Measurements from ENCODE around the gene DCP1B.
A peak's percentile ranks its signal among the peaks of the same experiment; 100 is the strongest.

DCP1B gene

DNA sequence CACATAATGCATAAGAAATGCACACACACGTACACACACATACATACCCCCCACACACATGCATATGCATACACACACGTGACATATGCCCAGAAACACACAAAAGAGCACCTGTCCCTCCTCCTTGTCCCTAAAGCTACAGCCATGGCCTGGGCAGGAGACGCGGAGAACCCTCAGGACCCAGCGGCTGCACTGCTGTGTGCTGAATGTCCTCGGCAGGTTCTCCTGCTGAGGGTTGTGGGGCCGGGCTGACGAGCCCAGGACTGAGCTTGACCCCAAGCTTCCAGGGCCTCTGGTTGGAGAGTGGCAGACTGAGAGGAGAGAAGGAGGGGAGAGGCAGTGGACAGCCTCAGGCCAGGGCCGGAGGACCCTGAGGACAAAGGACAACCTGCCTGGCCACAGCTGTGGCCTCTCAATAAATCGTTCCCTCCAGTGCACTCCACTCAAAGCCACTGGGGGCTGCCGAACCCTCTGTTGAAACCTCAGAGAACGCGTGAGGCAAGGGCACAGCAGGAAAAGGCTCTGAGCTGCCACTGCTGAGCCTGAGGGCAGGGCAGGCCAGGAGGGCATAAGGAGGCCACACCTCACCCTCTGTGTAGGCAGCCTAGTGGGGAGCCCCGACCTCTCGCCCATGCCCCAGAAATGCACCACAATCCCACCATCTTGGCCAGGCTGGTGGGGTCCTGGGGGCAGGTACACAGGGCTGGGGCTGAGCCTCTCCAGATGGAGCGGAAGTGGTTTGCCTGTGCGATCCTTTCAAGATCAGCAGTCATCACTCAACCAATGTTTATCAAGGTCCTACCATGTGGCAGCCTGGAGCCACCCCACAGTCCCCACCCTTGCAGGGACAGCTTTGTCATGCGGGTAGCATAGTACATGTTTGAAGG, 88.9 kb downstream of the DCP1B start:
- TF ChIP-seq, protein P1, sequence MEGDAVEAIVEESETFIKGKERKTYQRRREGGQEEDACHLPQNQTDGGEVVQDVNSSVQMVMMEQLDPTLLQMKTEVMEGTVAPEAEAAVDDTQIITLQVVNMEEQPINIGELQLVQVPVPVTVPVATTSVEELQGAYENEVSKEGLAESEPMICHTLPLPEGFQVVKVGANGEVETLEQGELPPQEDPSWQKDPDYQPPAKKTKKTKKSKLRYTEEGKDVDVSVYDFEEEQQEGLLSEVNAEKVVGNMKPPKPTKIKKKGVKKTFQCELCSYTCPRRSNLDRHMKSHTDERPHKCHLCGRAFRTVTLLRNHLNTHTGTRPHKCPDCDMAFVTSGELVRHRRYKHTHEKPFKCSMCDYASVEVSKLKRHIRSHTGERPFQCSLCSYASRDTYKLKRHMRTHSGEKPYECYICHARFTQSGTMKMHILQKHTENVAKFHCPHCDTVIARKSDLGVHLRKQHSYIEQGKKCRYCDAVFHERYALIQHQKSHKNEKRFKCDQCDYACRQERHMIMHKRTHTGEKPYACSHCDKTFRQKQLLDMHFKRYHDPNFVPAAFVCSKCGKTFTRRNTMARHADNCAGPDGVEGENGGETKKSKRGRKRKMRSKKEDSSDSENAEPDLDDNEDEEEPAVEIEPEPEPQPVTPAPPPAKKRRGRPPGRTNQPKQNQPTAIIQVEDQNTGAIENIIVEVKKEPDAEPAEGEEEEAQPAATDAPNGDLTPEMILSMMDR (IDR thresholded peaks at IDR 0.05; ENCODE audit: borderline replicate concordance, control extremely low read depth, extremely low read depth, insufficient read depth, missing control alignments) = no peak
- DNase-seq (ENCODE audit: low spot score) = peak; percentile 22
- in situ Hi-C loops (cut with MboI; ENCODE audit: low sequenced_read_pairs, unreplicated experiment) = no loop called here

DNA sequence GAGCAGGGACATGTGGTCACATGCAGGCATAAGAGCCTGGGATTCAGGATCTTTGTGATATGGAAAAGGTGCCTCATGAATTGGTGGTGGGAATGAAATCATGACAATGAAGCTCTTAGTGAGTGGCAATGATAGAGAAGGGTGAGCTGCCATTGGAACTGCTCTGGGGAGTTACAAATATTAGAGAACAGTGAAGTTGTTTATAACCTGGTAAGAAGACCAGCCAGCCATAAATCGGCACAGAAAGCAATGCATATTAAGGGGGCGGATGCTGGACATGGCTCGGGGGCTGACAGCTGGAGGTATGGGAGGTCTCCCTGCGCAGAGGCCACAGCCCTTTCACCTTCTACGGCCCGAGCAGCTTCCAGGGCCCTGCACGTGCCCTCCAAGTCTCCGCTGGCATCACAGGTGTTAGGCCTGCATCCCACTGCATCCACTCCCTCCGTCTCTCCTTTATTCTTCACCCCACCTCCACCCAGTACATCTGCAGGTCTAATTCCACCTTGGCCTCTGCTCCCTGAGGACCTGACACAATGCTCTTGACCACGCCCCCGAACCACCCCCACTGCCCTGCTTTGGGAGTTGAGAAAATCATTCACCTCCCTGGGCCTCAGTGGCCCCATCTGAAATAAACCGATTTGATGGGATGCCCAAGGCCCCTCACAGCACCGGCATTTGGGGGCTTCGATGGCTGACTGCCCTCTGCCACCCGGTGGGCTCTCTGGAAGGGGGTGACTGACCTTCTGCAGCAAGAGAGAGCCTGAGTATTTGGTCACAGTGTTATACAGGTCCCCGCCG, 89.9 kb downstream of the DCP1B start:
- in situ Hi-C loops (cut with MboI; ENCODE audit: low sequenced_read_pairs, unreplicated experiment) = no loop called here
- TF ChIP-seq, protein P1 (IDR thresholded peaks at IDR 0.05; ENCODE audit: borderline replicate concordance, control extremely low read depth, extremely low read depth, insufficient read depth, missing control alignments) = no peak
- DNase-seq (ENCODE audit: low spot score) = peak; percentile 23

DNA sequence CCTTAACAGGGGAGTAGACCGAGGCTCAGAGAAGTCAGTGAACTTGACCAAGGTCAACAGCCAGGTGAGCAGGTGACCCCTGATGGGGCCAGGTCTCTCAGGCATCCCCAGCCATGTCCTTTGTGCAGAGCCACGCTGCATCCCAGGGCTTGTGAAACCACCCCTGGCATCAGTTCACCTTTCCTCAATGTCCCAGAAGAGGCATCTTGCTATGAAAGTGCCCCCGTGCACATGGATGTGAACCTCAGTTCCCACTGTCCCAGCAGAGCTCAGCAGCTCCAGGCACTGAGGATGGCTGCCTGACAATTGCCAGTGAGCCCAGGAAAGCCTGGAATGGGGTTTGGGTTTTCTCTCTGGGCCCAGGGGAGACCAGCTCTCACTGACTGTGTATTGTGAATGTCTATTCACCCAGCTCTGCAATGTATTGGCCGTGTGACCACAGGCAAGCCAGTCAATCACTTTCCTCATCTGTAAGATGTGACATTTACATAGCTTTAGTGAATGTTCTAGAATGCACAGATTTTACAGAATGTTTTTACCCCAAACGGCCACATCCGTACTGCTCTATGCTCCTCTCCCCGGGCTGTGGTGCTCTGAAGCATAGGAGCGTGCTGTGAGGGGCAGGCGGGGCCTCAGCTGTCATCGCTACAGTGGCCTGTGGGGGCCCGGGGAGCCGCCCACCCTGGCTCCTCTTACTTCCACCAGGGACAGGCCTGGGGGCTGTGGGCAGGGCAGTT, 90.7 kb downstream of the DCP1B start:
- in situ Hi-C loops (cut with MboI; ENCODE audit: low sequenced_read_pairs, unreplicated experiment) = no loop called here
- peak; percentile 18 for DNase-seq (ENCODE audit: low spot score)
- TF ChIP-seq, protein P1 (IDR thresholded peaks at IDR 0.05; ENCODE audit: borderline replicate concordance, control extremely low read depth, extremely low read depth, insufficient read depth, missing control alignments) = no peak

DNA sequence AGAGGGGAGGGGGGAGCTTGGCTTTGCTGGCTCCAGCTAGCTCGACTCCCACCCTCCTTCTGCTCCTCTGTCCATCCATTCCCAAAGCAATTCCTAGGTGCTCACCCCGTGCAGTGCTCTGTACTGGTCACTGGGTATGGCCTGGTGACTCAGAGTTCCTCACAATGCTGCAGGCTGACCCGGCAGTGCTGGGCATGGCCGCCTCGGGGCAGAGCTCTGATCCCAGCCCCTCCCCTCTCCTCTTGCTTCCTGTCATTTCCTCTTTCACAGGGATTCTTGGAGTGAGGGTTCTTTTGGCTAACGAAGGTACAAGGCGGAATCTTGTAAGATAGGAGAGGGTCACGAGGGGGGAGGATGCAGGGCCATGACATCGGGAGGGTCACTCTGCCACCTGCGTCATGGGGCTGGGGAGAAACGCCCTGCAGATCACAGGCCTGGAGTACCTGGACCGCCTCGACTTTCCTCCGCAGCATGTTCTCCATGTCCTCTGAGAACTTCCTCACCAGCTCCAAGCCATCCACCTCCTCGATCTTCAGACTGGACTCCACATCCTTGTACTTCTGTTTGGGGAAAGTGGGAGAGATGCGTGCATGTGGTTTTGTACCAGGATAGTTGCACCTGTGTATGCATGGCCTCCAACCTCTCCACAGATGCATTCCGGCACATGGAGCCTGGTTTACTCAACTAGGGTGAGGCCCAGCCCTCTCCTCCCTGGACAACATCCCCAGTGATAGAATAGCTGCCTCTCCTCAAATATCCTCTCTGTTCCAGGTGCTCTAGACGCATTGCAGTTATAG, 91.5 kb downstream of the DCP1B start:
- DNase-seq (ENCODE audit: low spot score) = peak; percentile 18
- in situ Hi-C loops (cut with MboI; ENCODE audit: low sequenced_read_pairs, unreplicated experiment) = no loop called here
- TF ChIP-seq, protein P1 (IDR thresholded peaks at IDR 0.05; ENCODE audit: borderline replicate concordance, control extremely low read depth, extremely low read depth, insufficient read depth, missing control alignments) = no peak

DNA sequence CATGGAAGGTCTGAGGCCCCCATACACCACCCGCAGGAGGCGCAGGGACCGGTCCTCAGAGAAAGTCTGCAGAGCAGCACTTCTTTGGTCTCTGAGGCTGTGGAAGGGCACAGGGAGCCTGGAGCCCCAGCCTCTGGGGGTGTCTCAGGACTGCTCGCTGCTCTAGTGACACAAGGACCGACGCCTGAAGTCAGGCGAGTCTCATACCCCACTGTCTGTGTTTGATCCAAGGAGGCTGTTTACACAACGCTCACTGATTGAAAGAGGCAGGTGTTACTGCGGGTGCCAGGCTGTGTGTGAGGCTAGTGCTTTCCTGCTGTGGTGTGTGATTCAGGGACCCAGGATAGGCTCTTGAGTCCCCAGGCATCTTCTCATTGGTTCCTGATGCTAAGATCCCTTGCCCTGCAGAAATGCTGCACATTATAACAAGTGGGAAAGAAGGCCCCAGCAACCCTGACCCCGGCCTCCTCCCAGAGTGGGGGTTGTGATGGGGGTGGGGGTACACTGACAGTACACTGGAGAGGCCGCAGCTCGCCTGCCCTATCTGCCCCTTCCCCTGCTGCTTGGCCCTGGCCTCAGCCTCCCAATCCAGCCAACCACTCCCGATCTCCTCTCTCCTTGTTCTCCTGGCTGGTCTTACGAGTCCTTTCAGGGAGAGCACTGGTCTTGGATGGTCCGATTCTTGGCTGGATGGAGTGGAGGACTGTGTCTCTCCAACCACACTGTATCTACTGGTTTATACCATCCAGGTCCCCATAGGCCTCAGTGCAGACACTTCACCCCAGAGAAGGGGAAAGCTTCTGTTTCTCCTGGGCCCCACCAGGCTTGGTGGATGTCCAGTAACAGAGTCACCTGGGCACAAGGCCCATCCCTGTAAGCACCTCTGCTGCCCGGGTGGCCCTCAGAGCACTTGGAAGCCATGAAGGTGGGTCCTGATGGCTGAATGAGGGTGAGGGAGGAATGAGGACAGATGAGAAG, 92.4 kb downstream of the DCP1B start:
- peak; percentile 28 for DNase-seq (ENCODE audit: low spot score)

More for the DNA sequence above, 92.4 kb downstream of the DCP1B start:
- in situ Hi-C loops (cut with MboI; ENCODE audit: low sequenced_read_pairs, unreplicated experiment) = no loop called here
- TF ChIP-seq, protein P1 (IDR thresholded peaks at IDR 0.05; ENCODE audit: borderline replicate concordance, control extremely low read depth, extremely low read depth, insufficient read depth, missing control alignments) = no peak
